ENCODE results near the gene GDI1. TPM values are rescaled to one million over a fixed set of nuclear protein-coding genes. Genes with fewer than 3 reads are reported as not detected.

Gene GDI1
- total RNA-seq, 4 donors from 2014 or later, result 59.7 to 86.2 (median 78.1) TPM

DNA sequence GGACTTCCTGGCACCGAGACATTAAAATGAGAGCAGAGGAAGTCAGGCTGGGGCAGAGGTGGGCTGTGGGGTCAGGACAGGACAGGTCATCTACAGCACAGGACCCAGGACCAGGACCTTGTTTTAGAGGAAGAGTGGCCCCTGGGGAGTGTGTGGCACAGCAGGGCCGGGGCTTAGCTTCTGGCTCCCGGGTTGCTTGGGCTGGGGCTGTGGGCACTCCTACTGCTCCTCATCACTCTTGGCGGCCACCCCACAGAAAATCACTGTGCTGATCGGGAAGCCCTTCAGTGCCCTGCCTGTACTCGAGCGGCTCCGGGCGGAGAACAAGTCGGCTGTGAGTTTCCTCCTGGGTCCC is 16.6 kb upstream of the GDI1 start:
- TF ChIP-seq, protein P1, sequence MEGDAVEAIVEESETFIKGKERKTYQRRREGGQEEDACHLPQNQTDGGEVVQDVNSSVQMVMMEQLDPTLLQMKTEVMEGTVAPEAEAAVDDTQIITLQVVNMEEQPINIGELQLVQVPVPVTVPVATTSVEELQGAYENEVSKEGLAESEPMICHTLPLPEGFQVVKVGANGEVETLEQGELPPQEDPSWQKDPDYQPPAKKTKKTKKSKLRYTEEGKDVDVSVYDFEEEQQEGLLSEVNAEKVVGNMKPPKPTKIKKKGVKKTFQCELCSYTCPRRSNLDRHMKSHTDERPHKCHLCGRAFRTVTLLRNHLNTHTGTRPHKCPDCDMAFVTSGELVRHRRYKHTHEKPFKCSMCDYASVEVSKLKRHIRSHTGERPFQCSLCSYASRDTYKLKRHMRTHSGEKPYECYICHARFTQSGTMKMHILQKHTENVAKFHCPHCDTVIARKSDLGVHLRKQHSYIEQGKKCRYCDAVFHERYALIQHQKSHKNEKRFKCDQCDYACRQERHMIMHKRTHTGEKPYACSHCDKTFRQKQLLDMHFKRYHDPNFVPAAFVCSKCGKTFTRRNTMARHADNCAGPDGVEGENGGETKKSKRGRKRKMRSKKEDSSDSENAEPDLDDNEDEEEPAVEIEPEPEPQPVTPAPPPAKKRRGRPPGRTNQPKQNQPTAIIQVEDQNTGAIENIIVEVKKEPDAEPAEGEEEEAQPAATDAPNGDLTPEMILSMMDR (IDR thresholded peaks at IDR 0.05), result no peak
- TF ChIP-seq POLR2A (IDR thresholded peaks at IDR 0.05), result no peak
- Histone ChIP-seq H3K4me3 (replicated peaks in 1 of 3) (no peak overlapping the region), H3K27me3 (no peaks in the 10 kb centered on the region), H3K27ac (peak overlapping the region; percentile 33 to 47 (median 42)), H3K4me1 (peaks cover 0 to 16% of the 10 kb centered on the region in 2 donors), H3K9me3 (no peaks in the 10 kb centered on the region), H3K36me3 (no peaks in the 10 kb centered on the region)
- WGBS, 2 donors, result no CpG with 5 or more reads among the region's 10 CpGs
- intact Hi-C loops (cut with DNase I), result no loop called here
- DNase-seq, result no peak

DNA sequence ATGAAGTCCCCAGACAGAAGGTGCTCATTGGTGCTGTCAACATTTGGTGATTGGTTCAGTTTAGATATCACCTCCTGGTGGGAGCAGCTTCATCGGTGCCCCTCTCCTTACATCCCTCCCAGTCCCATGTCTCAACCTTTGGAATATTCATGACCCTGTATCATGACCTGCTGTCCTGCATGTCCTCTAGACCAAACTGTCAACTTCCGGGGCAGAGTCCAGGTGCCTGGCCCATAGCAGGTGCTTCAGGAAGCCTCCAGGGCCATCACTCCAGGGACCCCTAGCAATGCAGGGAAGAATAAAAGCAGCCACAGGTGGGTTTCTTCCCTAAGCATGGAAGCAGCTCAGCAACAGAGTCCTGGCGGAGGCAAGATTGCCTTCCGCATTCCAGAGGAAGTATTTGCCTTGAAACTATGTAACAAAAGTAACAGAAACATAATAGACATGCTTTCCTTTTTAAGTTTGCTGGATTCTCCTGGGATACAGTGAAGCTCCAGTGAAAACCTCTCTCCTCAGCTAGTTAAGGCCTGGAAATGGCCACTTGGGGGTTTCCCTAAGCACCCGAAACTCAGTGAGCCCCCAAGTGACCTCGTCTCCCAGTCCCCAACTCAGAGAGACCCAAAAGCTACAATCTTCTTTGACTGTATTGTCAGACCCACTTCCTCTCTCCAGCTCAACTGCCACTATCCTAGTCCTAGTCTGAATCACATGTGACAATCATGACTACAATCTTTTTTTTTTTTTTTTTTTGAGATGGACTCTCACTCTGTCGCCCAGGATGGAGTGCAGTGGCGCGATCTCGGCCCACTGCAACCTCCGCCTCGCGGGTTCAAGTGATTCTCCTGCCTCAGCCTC is 9.8 kb upstream of the GDI1 start:
- no peaks in the 10 kb centered on the region for H3K27me3 ChIP-seq
- H3K27ac ChIP-seq, result no peak overlapping the region
- peaks cover 3% of the 10 kb centered on the region in 2 donors for H3K4me1 ChIP-seq
- DNase-seq, result no peak
- H3K9me3 ChIP-seq, result no peaks in the 10 kb centered on the region
- TF ChIP-seq POLR2A (IDR thresholded peaks at IDR 0.05), result no peak
- TF ChIP-seq, protein P1 (IDR thresholded peaks at IDR 0.05), result no peak
- intact Hi-C loops (cut with DNase I), result no loop called here
- H3K36me3 ChIP-seq, result no peaks in the 10 kb centered on the region
- H3K4me3 ChIP-seq (replicated peaks in 1 of 3), result no peak overlapping the region
- 87 to 91% methylated on average over 10 to 13 of the region's 13 CpGs for WGBS, 2 donors

DNA sequence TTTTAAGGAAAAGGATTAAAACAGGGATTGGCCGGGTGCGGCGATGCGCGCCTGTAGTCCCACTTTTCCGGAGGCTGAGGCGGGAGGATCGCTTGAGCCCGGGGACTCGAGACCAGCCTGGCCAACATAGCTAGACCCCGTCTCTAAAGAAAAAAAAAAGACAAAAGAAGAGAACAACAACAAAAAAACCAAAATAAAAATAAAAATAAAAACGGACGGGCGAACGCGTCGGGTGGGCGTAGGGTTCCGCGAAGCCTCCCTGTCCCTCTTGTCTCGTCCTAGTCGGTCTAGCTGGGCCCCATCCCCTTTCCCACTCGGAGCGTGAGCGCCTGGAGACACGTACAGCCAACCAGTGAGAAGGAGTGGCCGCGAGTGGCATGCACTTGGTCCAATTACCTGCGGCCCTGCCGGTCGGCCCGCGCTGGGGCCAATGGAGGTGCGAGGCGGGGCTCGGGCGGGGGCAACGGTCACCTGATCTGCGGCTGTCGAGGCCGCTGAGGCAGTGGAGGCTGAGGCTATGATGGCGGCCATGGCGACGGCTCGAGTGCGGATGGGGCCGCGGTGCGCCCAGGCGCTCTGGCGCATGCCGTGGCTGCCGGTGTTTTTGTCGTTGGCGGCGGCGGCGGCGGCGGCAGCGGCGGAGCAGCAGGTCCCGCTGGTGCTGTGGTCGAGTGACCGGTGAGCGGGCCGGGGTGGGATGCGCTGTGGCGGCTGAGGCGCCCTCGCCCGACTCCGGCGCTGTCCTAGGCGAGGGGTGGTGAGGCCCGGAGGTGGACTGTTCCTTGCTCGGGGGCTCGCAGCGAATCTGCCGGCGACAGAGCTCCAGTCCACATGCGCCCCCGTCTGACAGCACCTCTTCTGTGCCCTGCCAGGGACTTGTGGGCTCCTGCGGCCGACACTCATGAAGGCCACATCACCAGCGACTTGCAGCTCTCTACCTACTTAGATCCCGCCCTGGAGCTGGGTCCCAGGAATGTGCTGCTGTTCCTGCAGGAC is 8.5 kb upstream of the GDI1 start, which contains the start of gene ATP6AP1:
ATP6AP1 (plus strand) TSS at position 502 of the 996 bp plus-strand sequence; CDS start at position 518, 16 bp downstream.
- Histone ChIP-seq H3K4me1 (peaks cover 3% of the 10 kb centered on the region in 2 donors), H3K4me3 (replicated peaks in 1 of 3) (peak within 1 kb of the TSS in 2 of 3 donors; percentile 33 to 52), H3K27me3 (no peaks in the 10 kb centered on the region), H3K9me3 (no peaks in the 10 kb centered on the region), H3K27ac (peak within 1 kb of the TSS; percentile 55 to 74 (median 63)), H3K36me3 (peaks cover 0 to 2% of the 10 kb centered on the region in 2 donors)
- peak in 1 of 2 donors; percentile 82 for TF ChIP-seq POLR2A (IDR thresholded peaks at IDR 0.05)
- TF ChIP-seq, protein P1 (IDR thresholded peaks at IDR 0.05), result no peak
- intact Hi-C loops (cut with DNase I), result no loop called here
- peak; percentile 92 to 93 for DNase-seq
- 22 to 26% methylated on average over 30 to 31 of the region's 87 CpGs for WGBS, 2 donors

DNA sequence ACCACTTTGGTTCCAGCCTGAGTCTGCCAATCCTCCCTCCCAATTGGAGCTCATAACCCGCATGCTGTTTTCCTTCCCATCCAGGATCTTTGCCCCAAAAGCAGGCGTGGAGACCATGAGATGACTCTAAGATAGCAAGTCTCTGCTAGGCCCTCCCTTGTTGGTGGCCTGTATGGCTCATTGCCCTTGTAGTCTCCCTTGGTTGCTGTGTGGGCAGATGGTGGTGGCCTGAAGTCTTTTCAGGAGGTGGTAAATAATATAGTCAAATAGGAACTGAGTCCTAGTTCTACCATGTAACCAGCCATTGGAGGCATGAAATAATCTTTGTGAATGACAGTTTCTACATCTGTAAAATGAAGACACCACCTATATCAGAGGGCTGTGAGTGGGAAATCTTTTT is 7.2 kb upstream of the GDI1 start:
- intact Hi-C loops (cut with DNase I), result no loop called here
- H3K27ac ChIP-seq, result no peak overlapping the region
- no peaks in the 10 kb centered on the region for H3K9me3 ChIP-seq
- no peak for DNase-seq
- peaks cover 3% of the 10 kb centered on the region in 2 donors for H3K4me1 ChIP-seq
- H3K27me3 ChIP-seq, result no peaks in the 10 kb centered on the region
- H3K4me3 ChIP-seq (replicated peaks in 1 of 3), result peak overlapping the region in 1 of 3 donors; percentile 52
- peaks cover 3 to 7% of the 10 kb centered on the region in 2 donors for H3K36me3 ChIP-seq
- TF ChIP-seq, protein P1 (IDR thresholded peaks at IDR 0.05), result no peak
- no peak for TF ChIP-seq POLR2A (IDR thresholded peaks at IDR 0.05)
- WGBS, 2 donors, result 93% methylated on average over 2 of the region's 2 CpGs; no CpG with 5 or more reads in 1 of the 2 donors

Data from thyroid gland (tissue), 4 donors.